Measurements from ENCODE around the gene MOGAT2. TPM values are rescaled to one million over a fixed set of nuclear protein-coding genes. Genes with fewer than 3 reads are reported as not detected.

The MOGAT2 gene
- total and polyA plus RNA-seq, 2 of the 13 experiments (the other 11 are each of a cell fraction or from before 2014, with no cell fraction given) = 27.2 to 27.8 TPM

- Histone ChIP-seq H3K27me3 (ENCODE audit: control insufficient read depth in 1 of 2, insufficient read depth in 2 of 2, low read length in 2 of 2) (no peaks in the 10 kb centered on the region), H3K36me3 (replicated peaks in 1 of 2; ENCODE audit: control insufficient read depth in 1 of 2, insufficient read depth in 2 of 2, low read length in 2 of 2) (peaks cover 1 to 12% of the 10 kb centered on the region in 2 experiments; a peak in 2 of 5 replicates), H3K4me3 (replicated peaks in 1 of 3; ENCODE audit: insufficient read depth in 1 of 3, low read depth in 2 of 3, low read length in 3 of 3) (no peak overlapping the region), H4K20me1 (ENCODE audit: insufficient read depth, low read length) (no peaks in the 10 kb centered on the region), H3K4me1 (ENCODE audit: insufficient read depth, low read length) (peaks cover 30% of the 10 kb centered on the region), H3K79me2 (ENCODE audit: insufficient read depth, low read length) (no peaks in the 10 kb centered on the region), H2AFZ (ENCODE audit: low read length) (no peak overlapping the region), H3K27ac (ENCODE audit: extremely low read length, insufficient read depth, low read length) (no peak overlapping the region), H3K9me3 (ENCODE audit: low read length) (no peaks in the 10 kb centered on the region), H3K9ac (ENCODE audit: insufficient read depth, low read depth, low read length) (no peak overlapping the region), H3K4me2 (ENCODE audit: low read depth, low read length) (no peak overlapping the region)
- in situ Hi-C loops (cut with HindIII; ENCODE audit: extremely low pct_ligation_motif_present, low pct_unique_long_range_greater_than_20kb) = no loop called here
- intact Hi-C loops (cut with micrococcal nuclease; ENCODE audit: unreplicated experiment) = no loop called here
- 0 out of 2 replicates have a peak, but pooled peaks have one; percentile 21 for TF ChIP-seq BATF2 (CRISPR knock-in tag; IDR thresholded peaks at IDR 0.05)
- TF ChIP-seq SP5 (CRISPR knock-in tag; IDR thresholded peaks at IDR 0.05; ENCODE audit: borderline replicate concordance, low read depth) = no peak
- DNase-seq (ENCODE audit: low spot score) (no peak), FAIRE-seq (no peak), ATAC-seq (no peak)
- ChIA-PET POLR2A (interaction anchor here (1.0 kb wide), 1 partner anchor 30 kb away, joined by 3 read pairs; no protein-coding TSS in a partner anchor), CTCF (ENCODE audit: low intra/inter-chr PET ratio, low total read pairs) (no interaction called here)
- BruUV-seq (replicated peaks) = no TSS peak
- WGBS (ENCODE audit: low lambda C conversion rate) = 94% methylated on average over 8 of the region's 8 CpGs
Measured at GRCh38 chr11:75733071-75733430, 15.4 kb downstream of the MOGAT2 start.

- DNase-seq (ENCODE audit: low spot score) (no peak), FAIRE-seq (no peak), ATAC-seq (peak; percentile 26)
- intact Hi-C loops (cut with micrococcal nuclease; ENCODE audit: unreplicated experiment) (no loop called here), in situ Hi-C loops (cut with HindIII; ENCODE audit: extremely low pct_ligation_motif_present, low pct_unique_long_range_greater_than_20kb) (no loop called here)
- BruUV-seq (replicated peaks) = no TSS peak
- H3K79me2 ChIP-seq (ENCODE audit: insufficient read depth, low read length) = no peaks in the 10 kb centered on the region
- H4K20me1 ChIP-seq (ENCODE audit: insufficient read depth, low read length) = no peaks in the 10 kb centered on the region
- CTCF ChIA-PET (ENCODE audit: low intra/inter-chr PET ratio, low total read pairs) = no interaction called here
- 95% methylated on average over 4 of the region's 5 CpGs for WGBS (ENCODE audit: low lambda C conversion rate)
- no peak overlapping the region for H3K4me3 ChIP-seq (replicated peaks in 1 of 3; ENCODE audit: insufficient read depth in 1 of 3, low read depth in 2 of 3, low read length in 3 of 3)
- TF ChIP-seq BCLAF1 (IDR thresholded peaks at IDR 0.05) (no peak), POLR2AphosphoS5 (IDR thresholded peaks at IDR 0.05; ENCODE audit: low read depth, low read length) (peak; percentile 6; the same call in 1 of the 2 replicates), SIX4 (CRISPR knock-in tag; IDR thresholded peaks at IDR 0.05) (no peak), POLR2G (IDR thresholded peaks at IDR 0.05; ENCODE audit: low read depth, low read length) (peak; percentile 17; the same call in 1 of the 2 replicates), ZNF687 (CRISPR knock-in tag; IDR thresholded peaks at IDR 0.05) (0 out of 2 replicates have a peak, but pooled peaks have one; percentile 15), THYN1 (CRISPR knock-in tag; IDR thresholded peaks at IDR 0.05; ENCODE audit: borderline replicate concordance, low read depth) (no peak)
- H3K4me2 ChIP-seq (ENCODE audit: low read depth, low read length) = no peak overlapping the region
- POLR2A ChIA-PET = interaction anchor here (1.0 to 2.0 kb wide), 2 partner anchors 11 to 29 kb away, joined by 3 to 12 read pairs; no protein-coding TSS in a partner anchor
- no peaks in the 10 kb centered on the region for H3K27me3 ChIP-seq (ENCODE audit: control insufficient read depth in 1 of 2, insufficient read depth in 2 of 2, low read length in 2 of 2)
- no peak overlapping the region for H3K9ac ChIP-seq (ENCODE audit: insufficient read depth, low read depth, low read length)
- peaks cover 1 to 12% of the 10 kb centered on the region in 2 experiments; a peak in 2 of 5 replicates for H3K36me3 ChIP-seq (replicated peaks in 1 of 2; ENCODE audit: control insufficient read depth in 1 of 2, insufficient read depth in 2 of 2, low read length in 2 of 2)
- H2AFZ ChIP-seq (ENCODE audit: low read length) = no peak overlapping the region
- no peak overlapping the region for H3K27ac ChIP-seq (ENCODE audit: extremely low read length, insufficient read depth, low read length)
- peaks cover 31% of the 10 kb centered on the region for H3K4me1 ChIP-seq (ENCODE audit: insufficient read depth, low read length)
- no peaks in the 10 kb centered on the region for H3K9me3 ChIP-seq (ENCODE audit: low read length)
Measured at GRCh38 chr11:75733431-75734107, 15.9 kb downstream of the MOGAT2 start.
